Panc1 (cell line): Measurements from ENCODE around the gene SPRR2E.

Experiments used
- POLR2AphosphoS5 ChIP-seq: IDR thresholded peaks from 2 replicates; pipeline ENCODE4 v1.6.1; 2012; ENCODE audit warnings: mild to moderate bottlenecking, low read depth, low read length, moderate library complexity
- SIN3A ChIP-seq: IDR thresholded peaks from 2 replicates; pipeline ENCODE4 v1.6.1; 2012; ENCODE audit warnings: low read depth, mild to moderate bottlenecking, low read length, moderate library complexity, borderline replicate concordance; ENCODE audit not compliant: insufficient read depth
- TCF7L2 ChIP-seq: IDR thresholded peaks from 2 replicates; pipeline ENCODE4 v1.6.1; 2011; ENCODE audit warnings: mild to moderate bottlenecking, low read depth, low read length, inconsistent platforms
- TF ChIP-seq, protein P1 (sequence below): fragments of 450-650 bp; IDR thresholded peaks from 2 replicates; pipeline ENCODE4 v1.5.1; 2017; ENCODE audit warnings: mild to moderate bottlenecking

GRCh38 chr1:153058154-153058553 is 36.2 kb downstream of the SPRR2E start:
- TF ChIP-seq, protein P1, sequence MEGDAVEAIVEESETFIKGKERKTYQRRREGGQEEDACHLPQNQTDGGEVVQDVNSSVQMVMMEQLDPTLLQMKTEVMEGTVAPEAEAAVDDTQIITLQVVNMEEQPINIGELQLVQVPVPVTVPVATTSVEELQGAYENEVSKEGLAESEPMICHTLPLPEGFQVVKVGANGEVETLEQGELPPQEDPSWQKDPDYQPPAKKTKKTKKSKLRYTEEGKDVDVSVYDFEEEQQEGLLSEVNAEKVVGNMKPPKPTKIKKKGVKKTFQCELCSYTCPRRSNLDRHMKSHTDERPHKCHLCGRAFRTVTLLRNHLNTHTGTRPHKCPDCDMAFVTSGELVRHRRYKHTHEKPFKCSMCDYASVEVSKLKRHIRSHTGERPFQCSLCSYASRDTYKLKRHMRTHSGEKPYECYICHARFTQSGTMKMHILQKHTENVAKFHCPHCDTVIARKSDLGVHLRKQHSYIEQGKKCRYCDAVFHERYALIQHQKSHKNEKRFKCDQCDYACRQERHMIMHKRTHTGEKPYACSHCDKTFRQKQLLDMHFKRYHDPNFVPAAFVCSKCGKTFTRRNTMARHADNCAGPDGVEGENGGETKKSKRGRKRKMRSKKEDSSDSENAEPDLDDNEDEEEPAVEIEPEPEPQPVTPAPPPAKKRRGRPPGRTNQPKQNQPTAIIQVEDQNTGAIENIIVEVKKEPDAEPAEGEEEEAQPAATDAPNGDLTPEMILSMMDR: no peak
- no peak for TF ChIP-seq TCF7L2
- no peak for TF ChIP-seq POLR2AphosphoS5
- no peak for TF ChIP-seq SIN3A
